HepG2 (cell line): ENCODE results near the gene NOL4L. TPM values are rescaled to one million over a fixed set of nuclear protein-coding genes. Genes with fewer than 3 reads are reported as not detected.
A peak's percentile ranks its signal among the peaks of the same experiment; 100 is the strongest.

Experiments
- DR1 ChIP-seq: sonication (generic); formaldehyde crosslinking; IDR thresholded peaks from 2 replicates; pipeline ENCODE4 v1.8.0; 2021; ENCODE audit warnings: mild to moderate bottlenecking, missing genetic modification reagents, inconsistent platforms
- HCFC1 ChIP-seq: fragments of 150-350 bp; IDR thresholded peaks from 2 replicates; pipeline ENCODE4 v1.6.1; 2014; ENCODE audit warnings: low read depth, low read length
- MAFK ChIP-seq, 2 experiments: IDR thresholded peaks in 1 of 2; conservative IDR thresholded peaks in 1 of 2; 2 replicates each; pipeline ENCODE4 v1.6.1; 2011; ENCODE audit warnings: improper control_type of control experiment in 2 of 2, low read length in 2 of 2
- NCOA5 ChIP-seq: sonication (generic); formaldehyde crosslinking; IDR thresholded peaks from 2 replicates; pipeline ENCODE4 v1.4.0; 2020; ENCODE audit warnings: missing genetic modification reagents
- PTBP1 ChIP-seq: fragments of 200-400 bp; formaldehyde crosslinking; IDR thresholded peaks from 2 replicates; pipeline ENCODE4 v1.6.1; 2018; ENCODE audit warnings: low read length, low read depth; ENCODE audit not compliant: poor library complexity, severe bottlenecking
- RFX5 ChIP-seq: IDR thresholded peaks from 2 replicates; pipeline ENCODE4 v1.6.1; 2011; ENCODE audit warnings: low read depth, low read length, improper control_type of control experiment
- SMYD3 ChIP-seq: sonication (generic); formaldehyde crosslinking; IDR thresholded peaks from 2 replicates; pipeline ENCODE4 v1.8.1; 2023; ENCODE audit warnings: mild to moderate bottlenecking, missing genetic modification reagents
- SNRNP70 ChIP-seq: fragments of 200-400 bp; formaldehyde crosslinking; IDR thresholded peaks from 2 replicates; pipeline ENCODE4 v1.6.1; 2017; ENCODE audit warnings: mild to moderate bottlenecking, low read depth, low read length, moderate library complexity
- SRF ChIP-seq: IDR thresholded peaks from 2 replicates; pipeline ENCODE4 v1.6.1; 2011; ENCODE audit warnings: mild to moderate bottlenecking, low read depth, low read length, moderate library complexity
- STAG1 ChIP-seq: sonication (generic); formaldehyde crosslinking; IDR thresholded peaks from 2 replicates; pipeline ENCODE4 v1.4.0; 2020; ENCODE audit warnings: missing genetic modification reagents
- YY1 ChIP-seq: IDR thresholded peaks from 2 replicates; pipeline ENCODE4 v1.6.1; 2011; ENCODE audit warnings: low read length, low read depth, moderate library complexity, mild to moderate bottlenecking; ENCODE audit not compliant: insufficient read depth, insufficient replicate concordance
- ZC3H4 ChIP-seq: sonication (generic); formaldehyde crosslinking; IDR thresholded peaks from 2 replicates; pipeline ENCODE4 v1.4.0; 2020; ENCODE audit warnings: missing genetic modification reagents, borderline replicate concordance
- ZNF260 ChIP-seq: sonication (generic); formaldehyde crosslinking; IDR thresholded peaks from 2 replicates; pipeline ENCODE4 v1.4.0; 2020; ENCODE audit warnings: missing genetic modification reagents, low read depth, mild to moderate bottlenecking, borderline replicate concordance
- ZNF274 ChIP-seq: sonication (generic); formaldehyde crosslinking; IDR thresholded peaks from 2 replicates; pipeline ENCODE4 v1.5.1; 2020; ENCODE audit warnings: mild to moderate bottlenecking, missing genetic modification reagents
- ZNF350 ChIP-seq: sonication (generic); formaldehyde crosslinking; IDR thresholded peaks from 2 replicates; pipeline ENCODE4 v1.4.0; 2020; ENCODE audit warnings: mild to moderate bottlenecking, low read depth, missing genetic modification reagents, borderline replicate concordance
- ZNF432 ChIP-seq: sonication (generic); formaldehyde crosslinking; IDR thresholded peaks from 2 replicates; pipeline ENCODE4 v1.5.0; 2020; ENCODE audit warnings: missing genetic modification reagents, mild to moderate bottlenecking, borderline replicate concordance
- ZNF501 ChIP-seq: sonication (generic); formaldehyde crosslinking; IDR thresholded peaks from 2 replicates; pipeline ENCODE4 v1.5.1; 2020; ENCODE audit warnings: mild to moderate bottlenecking, moderate library complexity, missing genetic modification reagents
- ZNF615 ChIP-seq: sonication (generic); formaldehyde crosslinking; IDR thresholded peaks from 2 replicates; pipeline ENCODE4 v1.5.0; 2020; ENCODE audit warnings: mild to moderate bottlenecking, missing genetic modification reagents, borderline replicate concordance
- ZNF746 ChIP-seq: sonication (generic); formaldehyde crosslinking; IDR thresholded peaks from 2 replicates; pipeline ENCODE4 v1.8.0; 2022; ENCODE audit warnings: mild to moderate bottlenecking, missing genetic modification reagents
- polyA plus RNA-seq, 8 experiments: library from polyadenylated mRNA; depleted of rRNA in 3 of 8; stranded (reverse) in 7 of 8; unstranded in 1 of 8; fragments of >200 nt; fragmentation: Illumina TruSeq in 4 of 8; extraction: Trizol in 4 of 8; gene quantifications; 2 replicates each; pipeline versions ENCODE4 v1.2.1 to v1.2.3, GENCODE V29; 2011 to 2016; ENCODE audit warnings: low read depth in 4 of 8, missing spikeins in 1 of 8, mixed read lengths in 1 of 8; ENCODE audit not compliant: insufficient read depth in 1 of 8
- total RNA-seq, 5 experiments: library from RNA; depleted of rRNA; stranded (reverse); fragments of >200 nt; fragmentation: Illumina TruSeq; extraction: Trizol; gene quantifications; 2 replicates each; pipeline ENCODE4 v1.2.3, GENCODE V29; 2016; ENCODE audit warnings: low read depth in 1 of 5
- TF ChIP-seq, protein P1 (sequence below): sonication (generic); formaldehyde crosslinking; IDR thresholded peaks from 2 replicates; pipeline ENCODE4 v1.4.0; 2020; ENCODE audit warnings: missing genetic modification reagents
- TF ChIP-seq, protein P2 (sequence below): sonication (generic); formaldehyde crosslinking; IDR thresholded peaks from 2 replicates; pipeline ENCODE4 v1.4.0; 2020; ENCODE audit warnings: missing genetic modification reagents
- TF ChIP-seq, protein P3 (sequence below): sonication (generic); formaldehyde crosslinking; IDR thresholded peaks from 2 replicates; pipeline ENCODE4 v1.8.0; 2022; ENCODE audit warnings: mild to moderate bottlenecking, missing genetic modification reagents
- TF ChIP-seq, protein P4 (sequence below): sonication (generic); formaldehyde crosslinking; IDR thresholded peaks from 2 replicates; pipeline ENCODE4 v1.8.1; 2023; ENCODE audit warnings: mild to moderate bottlenecking, missing genetic modification reagents

NOL4L gene
- total and polyA plus RNA-seq, 2 of the 13 experiments (the other 11 are each of a cell fraction or from before 2014, with no cell fraction given), result 16.6 to 35.4 TPM

DNA sequence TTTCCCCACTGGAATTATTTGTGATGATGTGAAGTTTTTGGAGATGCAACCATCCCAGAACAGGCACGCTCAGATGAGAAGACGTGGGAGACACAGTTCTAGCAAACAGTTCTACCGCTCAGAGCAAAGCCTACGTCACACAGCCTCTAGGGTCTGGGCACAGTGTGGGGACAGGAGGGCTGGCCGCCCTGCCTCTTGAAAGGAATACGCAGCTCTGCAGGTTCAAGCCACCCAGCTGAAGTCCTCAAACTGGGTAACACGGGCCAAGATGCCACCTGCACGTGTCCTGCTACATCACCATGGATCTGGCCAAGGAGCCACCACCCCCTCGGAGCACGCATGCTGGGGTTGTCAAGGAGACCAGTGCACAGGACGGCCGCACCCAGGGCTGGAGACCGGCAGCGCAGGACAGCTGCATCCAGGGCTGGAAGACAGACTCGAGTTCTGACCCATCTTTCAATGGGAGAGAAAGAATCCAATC is 75.0 kb downstream of the NOL4L start (continued):
- TF ChIP-seq SRF, result no peak
- no peak for TF ChIP-seq ZNF274 (CRISPR knock-in tag)
- TF ChIP-seq ZNF260 (CRISPR knock-in tag), result no peak
- TF ChIP-seq, protein P1, sequence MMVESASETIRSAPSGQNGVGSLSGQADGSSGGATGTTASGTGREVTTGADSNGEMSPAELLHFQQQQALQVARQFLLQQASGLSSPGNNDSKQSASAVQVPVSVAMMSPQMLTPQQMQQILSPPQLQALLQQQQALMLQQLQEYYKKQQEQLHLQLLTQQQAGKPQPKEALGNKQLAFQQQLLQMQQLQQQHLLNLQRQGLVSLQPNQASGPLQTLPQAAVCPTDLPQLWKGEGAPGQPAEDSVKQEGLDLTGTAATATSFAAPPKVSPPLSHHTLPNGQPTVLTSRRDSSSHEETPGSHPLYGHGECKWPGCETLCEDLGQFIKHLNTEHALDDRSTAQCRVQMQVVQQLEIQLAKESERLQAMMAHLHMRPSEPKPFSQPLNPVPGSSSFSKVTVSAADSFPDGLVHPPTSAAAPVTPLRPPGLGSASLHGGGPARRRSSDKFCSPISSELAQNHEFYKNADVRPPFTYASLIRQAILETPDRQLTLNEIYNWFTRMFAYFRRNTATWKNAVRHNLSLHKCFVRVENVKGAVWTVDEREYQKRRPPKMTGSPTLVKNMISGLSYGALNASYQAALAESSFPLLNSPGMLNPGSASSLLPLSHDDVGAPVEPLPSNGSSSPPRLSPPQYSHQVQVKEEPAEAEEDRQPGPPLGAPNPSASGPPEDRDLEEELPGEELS, result no peak
- no peak for TF ChIP-seq YY1
- TF ChIP-seq SMYD3, result no peak
- 0 out of 2 replicates have a peak, but pooled peaks have one; percentile 11 for TF ChIP-seq RFX5
- TF ChIP-seq NCOA5 (CRISPR knock-in tag), result no peak
- TF ChIP-seq ZNF746 (CRISPR knock-in tag), result no peak
- no peak for TF ChIP-seq ZNF432
- no peak for TF ChIP-seq STAG1 (CRISPR knock-in tag)
- no peak for TF ChIP-seq ZNF615 (CRISPR knock-in tag)
- no peak for TF ChIP-seq HCFC1
- no peak; the same call in 1 of the 2 replicates for TF ChIP-seq ZNF350 (CRISPR knock-in tag)
- TF ChIP-seq ZNF501 (CRISPR knock-in tag), result peak; percentile 10; the same call in 1 of the 2 replicates
- TF ChIP-seq, protein P2, sequence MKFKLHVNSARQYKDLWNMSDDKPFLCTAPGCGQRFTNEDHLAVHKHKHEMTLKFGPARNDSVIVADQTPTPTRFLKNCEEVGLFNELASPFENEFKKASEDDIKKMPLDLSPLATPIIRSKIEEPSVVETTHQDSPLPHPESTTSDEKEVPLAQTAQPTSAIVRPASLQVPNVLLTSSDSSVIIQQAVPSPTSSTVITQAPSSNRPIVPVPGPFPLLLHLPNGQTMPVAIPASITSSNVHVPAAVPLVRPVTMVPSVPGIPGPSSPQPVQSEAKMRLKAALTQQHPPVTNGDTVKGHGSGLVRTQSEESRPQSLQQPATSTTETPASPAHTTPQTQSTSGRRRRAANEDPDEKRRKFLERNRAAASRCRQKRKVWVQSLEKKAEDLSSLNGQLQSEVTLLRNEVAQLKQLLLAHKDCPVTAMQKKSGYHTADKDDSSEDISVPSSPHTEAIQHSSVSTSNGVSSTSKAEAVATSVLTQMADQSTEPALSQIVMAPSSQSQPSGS (CRISPR knock-in tag), result no peak
- no peak for TF ChIP-seq DR1 (CRISPR knock-in tag)
- TF ChIP-seq, protein P3, sequence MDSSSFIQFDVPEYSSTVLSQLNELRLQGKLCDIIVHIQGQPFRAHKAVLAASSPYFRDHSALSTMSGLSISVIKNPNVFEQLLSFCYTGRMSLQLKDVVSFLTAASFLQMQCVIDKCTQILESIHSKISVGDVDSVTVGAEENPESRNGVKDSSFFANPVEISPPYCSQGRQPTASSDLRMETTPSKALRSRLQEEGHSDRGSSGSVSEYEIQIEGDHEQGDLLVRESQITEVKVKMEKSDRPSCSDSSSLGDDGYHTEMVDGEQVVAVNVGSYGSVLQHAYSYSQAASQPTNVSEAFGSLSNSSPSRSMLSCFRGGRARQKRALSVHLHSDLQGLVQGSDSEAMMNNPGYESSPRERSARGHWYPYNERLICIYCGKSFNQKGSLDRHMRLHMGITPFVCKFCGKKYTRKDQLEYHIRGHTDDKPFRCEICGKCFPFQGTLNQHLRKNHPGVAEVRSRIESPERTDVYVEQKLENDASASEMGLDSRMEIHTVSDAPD (CRISPR knock-in tag), result no peak
- no peak for TF ChIP-seq MAFK (conservative IDR thresholded peaks at IDR 0.05 in 1 of 2, IDR thresholded peaks at IDR 0.05 in 1 of 2; ENCODE audit: low read length in 2 of 2)
- TF ChIP-seq, protein P4, sequence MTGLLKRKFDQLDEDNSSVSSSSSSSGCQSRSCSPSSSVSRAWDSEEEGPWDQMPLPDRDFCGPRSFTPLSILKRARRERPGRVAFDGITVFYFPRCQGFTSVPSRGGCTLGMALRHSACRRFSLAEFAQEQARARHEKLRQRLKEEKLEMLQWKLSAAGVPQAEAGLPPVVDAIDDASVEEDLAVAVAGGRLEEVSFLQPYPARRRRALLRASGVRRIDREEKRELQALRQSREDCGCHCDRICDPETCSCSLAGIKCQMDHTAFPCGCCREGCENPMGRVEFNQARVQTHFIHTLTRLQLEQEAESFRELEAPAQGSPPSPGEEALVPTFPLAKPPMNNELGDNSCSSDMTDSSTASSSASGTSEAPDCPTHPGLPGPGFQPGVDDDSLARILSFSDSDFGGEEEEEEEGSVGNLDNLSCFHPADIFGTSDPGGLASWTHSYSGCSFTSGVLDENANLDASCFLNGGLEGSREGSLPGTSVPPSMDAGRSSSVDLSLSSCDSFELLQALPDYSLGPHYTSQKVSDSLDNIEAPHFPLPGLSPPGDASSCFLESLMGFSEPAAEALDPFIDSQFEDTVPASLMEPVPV (CRISPR knock-in tag), result no peak
- no peak for TF ChIP-seq SNRNP70
- TF ChIP-seq PTBP1, result no peak
- no peak for TF ChIP-seq ZC3H4
